OCI-LY7 (cell line): ENCODE data around the gene SHPK. TPM values are rescaled to one million over a fixed set of nuclear protein-coding genes. Genes with fewer than 3 reads are reported as not detected.

Source experiments
- BruUV-seq: library from RNA; stranded (reverse); fragments of 400-500 nt; replicated peaks from 2 replicates; lab custom pipeline; 2021; lab: Mats Ljungman, UMichigan
- CTCF ChIA-PET: fragments of 300-600 bp; sonication (Branson Sonifier 250); formaldehyde crosslinking; loops from one replicate; lab custom pipeline; 2022; ENCODE audit warnings: antibody characterized with exemption; ENCODE audit not compliant: unreplicated experiment; lab: Charles Lee
- POLR2A ChIA-PET: fragments of 300-600 bp; sonication (Branson Sonifier 250); formaldehyde crosslinking; loops from one replicate; lab custom pipeline; 2022; ENCODE audit warnings: antibody characterized with exemption; lab: Charles Lee
- DNase-seq: peaks from one replicate; pipeline ENCODE4 v3.0.0-alpha.2; 2015; ENCODE audit warnings: low spot score
- H2AFZ ChIP-seq: fragments of 200-600 bp; sonication (generic), shearing (Covaris generic); 2 replicates; pipeline ENCODE4 v1.6.1; 2014; ENCODE audit warnings: mild to moderate bottlenecking, antibody characterized with exemption, low read length, moderate library complexity
- H3K27ac ChIP-seq: fragments of 200-600 bp; sonication (generic); 2 replicates; pipeline ENCODE4 v1.5.1; 2014; ENCODE audit warnings: mixed run types, low read depth, mild to moderate bottlenecking, moderate library complexity, low read length, inconsistent platforms; ENCODE audit not compliant: poor library complexity, severe bottlenecking
- H3K36me3 ChIP-seq: fragments of 200-600 bp; sonication (generic); 2 replicates; pipeline ENCODE4 v1.6.1; 2014; ENCODE audit warnings: mild to moderate bottlenecking, antibody characterized with exemption, low read length, moderate library complexity, mixed read lengths; ENCODE audit not compliant: insufficient read depth
- H3K4me1 ChIP-seq: fragments of 200-600 bp; sonication (generic); 2 replicates; pipeline ENCODE4 v1.5.1; 2014; ENCODE audit warnings: mild to moderate bottlenecking, low read length; ENCODE audit not compliant: insufficient read depth, poor library complexity, severe bottlenecking
- H3K4me2 ChIP-seq: fragments of 200-600 bp; sonication (generic); 2 replicates; pipeline ENCODE4 v1.6.1; 2014; ENCODE audit warnings: mild to moderate bottlenecking, low read length
- H3K4me3 ChIP-seq: fragments of 200-600 bp; sonication (generic); 2 replicates; pipeline ENCODE4 v1.5.1; 2014; ENCODE audit warnings: mild to moderate bottlenecking, low read depth, low read length; ENCODE audit not compliant: poor library complexity, severe bottlenecking
- H3K79me2 ChIP-seq: fragments of 200-600 bp; sonication (generic); 2 replicates; pipeline ENCODE4 v1.6.1; 2016; ENCODE audit warnings: low read depth, mild to moderate bottlenecking, low read length, moderate library complexity, mixed read lengths; ENCODE audit not compliant: insufficient read depth
- H3K9me2 ChIP-seq: fragments of 200-600 bp; sonication (generic); 2 replicates; pipeline ENCODE4 v1.6.1; 2016; ENCODE audit warnings: mild to moderate bottlenecking, low read length, mixed read lengths; ENCODE audit not compliant: insufficient read depth
- H3K9me3 ChIP-seq: fragments of 200-600 bp; sonication (generic); 2 replicates; pipeline ENCODE4 v1.6.1; 2014; ENCODE audit warnings: mild to moderate bottlenecking, mixed run types, low read length, mixed read lengths
- H4K20me1 ChIP-seq: fragments of 200-600 bp; sonication (generic); 2 replicates; pipeline ENCODE4 v1.6.1; 2014; ENCODE audit warnings: mild to moderate bottlenecking, antibody characterized with exemption, low read length, moderate library complexity, mixed read lengths; ENCODE audit not compliant: insufficient read depth
- CTCF ChIP-seq: fragments of 200-600 bp; sonication (generic); conservative IDR thresholded peaks from 2 replicates; pipeline ENCODE4 v1.5.1; 2014; ENCODE audit warnings: mild to moderate bottlenecking, antibody characterized with exemption, low read length, moderate library complexity, mixed read lengths
- EZH2phosphoT487 ChIP-seq: fragments of 200-600 bp; sonication (generic); IDR thresholded peaks from 2 replicates; pipeline ENCODE4 v1.6.1; 2018; ENCODE audit warnings: low read depth, borderline replicate concordance, mild to moderate bottlenecking, mixed run types, antibody characterized with exemption, low read length, moderate library complexity, mixed read lengths
- intact Hi-C: fragments of 100-400 bp; cut with micrococcal nuclease; formaldehyde crosslinking; loops from one replicate; pipeline ENCODE4 v1.10.0; 2022; ENCODE audit not compliant: unreplicated experiment
- total RNA-seq, 2 experiments: library from RNA; depleted of rRNA in 1 of 2; stranded (reverse); fragments of >200 nt in 1 of 2; shearing (Covaris generic) in 1 of 2; gene quantifications; 2 replicates each; pipeline ENCODE4 v1.2.3, GENCODE V29; 2014 to 2022

Gene SHPK
- total RNA-seq, 2 experiments from 2014 or later: 16.9 to 17.0 TPM

- Histone ChIP-seq H3K9me3 (no peaks in the 10 kb centered on the region), H3K27ac (no peak overlapping the region), H3K4me3 (no peak overlapping the region), H3K4me1 (peaks cover 7% of the 10 kb centered on the region), H3K9me2 (no peaks in the 10 kb centered on the region), H3K36me3 (no peaks in the 10 kb centered on the region), H3K79me2 (no peaks in the 10 kb centered on the region), H4K20me1 (no peaks in the 10 kb centered on the region), H3K4me2 (no peak overlapping the region), H2AFZ (no peak overlapping the region)
- CTCF ChIA-PET: interaction anchor here (0.6 kb wide), 1 partner anchor 131 kb away, joined by 3 read pairs; no protein-coding TSS in a partner anchor
- intact Hi-C loops: no loop called here
- no peak for DNase-seq
- TF ChIP-seq CTCF (no peak), EZH2phosphoT487 (no peak)
- POLR2A ChIA-PET: no interaction called here
- BruUV-seq: no TSS peak
These were observed 41.1 kb downstream of the SHPK start for GRCh38 chr17:3594976-3595375.

- TF ChIP-seq EZH2phosphoT487: no peak
- TF ChIP-seq CTCF: no peak
- no peak for DNase-seq
- H3K4me3 ChIP-seq: no peak overlapping the region
- H4K20me1 ChIP-seq: no peaks in the 10 kb centered on the region
- no peak overlapping the region for H3K4me2 ChIP-seq
- BruUV-seq: no TSS peak
- peaks cover 10% of the 10 kb centered on the region for H3K4me1 ChIP-seq
- no peaks in the 10 kb centered on the region for H3K9me3 ChIP-seq
- POLR2A ChIA-PET: interaction anchor here (0.7 kb wide), 1 partner anchor 46 kb away, joined by 9 read pairs; no protein-coding TSS in a partner anchor
- CTCF ChIA-PET: no interaction called here
- H3K9me2 ChIP-seq: no peaks in the 10 kb centered on the region
- no peaks in the 10 kb centered on the region for H3K79me2 ChIP-seq
- H2AFZ ChIP-seq: no peak overlapping the region
- H3K27ac ChIP-seq: no peak overlapping the region
- no peaks in the 10 kb centered on the region for H3K36me3 ChIP-seq
- intact Hi-C loops: no loop called here
These were observed 41.8 kb downstream of the SHPK start for GRCh38 chr17:3594051-3594800.

GRCh38 chr17:3593384-3593783 is 42.7 kb downstream of the SHPK start:
- no peak overlapping the region for H2AFZ ChIP-seq
- no TSS peak for BruUV-seq
- no peaks in the 10 kb centered on the region for H3K36me3 ChIP-seq
- peaks cover 10% of the 10 kb centered on the region for H3K4me1 ChIP-seq
- ChIA-PET CTCF (no interaction called here), POLR2A (interaction anchor here (0.7 kb wide), 1 partner anchor 47 kb away, joined by 9 read pairs; no protein-coding TSS in a partner anchor)
- intact Hi-C loops: no loop called here
- no peaks in the 10 kb centered on the region for H3K9me2 ChIP-seq
- H4K20me1 ChIP-seq: no peaks in the 10 kb centered on the region
- no peaks in the 10 kb centered on the region for H3K79me2 ChIP-seq
- no peaks in the 10 kb centered on the region for H3K9me3 ChIP-seq
- no peak overlapping the region for H3K4me2 ChIP-seq
- H3K4me3 ChIP-seq: no peak overlapping the region
- DNase-seq: no peak
- TF ChIP-seq EZH2phosphoT487 (no peak), CTCF (no peak)
- no peak overlapping the region for H3K27ac ChIP-seq
